ENCODE results near the gene TAS2R4. TPM values are rescaled to one million over a fixed set of nuclear protein-coding genes. Genes with fewer than 3 reads are reported as not detected.
A peak's percentile ranks its signal among the peaks of the same experiment; 100 is the strongest.

The TAS2R4 gene, protein sequence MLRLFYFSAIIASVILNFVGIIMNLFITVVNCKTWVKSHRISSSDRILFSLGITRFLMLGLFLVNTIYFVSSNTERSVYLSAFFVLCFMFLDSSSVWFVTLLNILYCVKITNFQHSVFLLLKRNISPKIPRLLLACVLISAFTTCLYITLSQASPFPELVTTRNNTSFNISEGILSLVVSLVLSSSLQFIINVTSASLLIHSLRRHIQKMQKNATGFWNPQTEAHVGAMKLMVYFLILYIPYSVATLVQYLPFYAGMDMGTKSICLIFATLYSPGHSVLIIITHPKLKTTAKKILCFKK
- total RNA-seq (2014; rRNA removed; shearing (Covaris generic); ENCODE audit: low replicate concordance), result 0.43 and 1.3 TPM in 2 replicates

DNA sequence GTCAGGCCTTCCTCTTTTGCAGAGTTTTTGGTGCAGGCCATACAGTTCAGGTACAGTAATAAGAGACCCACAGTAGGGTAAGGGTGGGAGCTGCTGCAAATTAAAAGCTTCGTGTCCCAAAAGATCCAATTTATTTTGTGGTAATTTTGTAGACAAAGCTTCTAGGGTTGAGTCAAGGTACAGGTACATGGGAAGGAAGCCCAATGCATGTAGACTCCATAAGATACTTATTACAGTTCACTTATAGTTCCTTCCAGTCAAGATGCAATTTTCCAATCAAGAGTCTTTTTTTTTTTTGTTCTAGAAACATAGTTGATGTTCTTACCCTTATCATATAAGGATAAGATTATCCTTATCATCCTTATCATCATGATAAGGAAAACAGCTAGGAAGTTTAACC, at the start of gene TAS2R4:
Gene TAS2R4, plus strand, starts transcription at position 301 of the 400 bp plus-strand sequence. CDS start 1,815 bp downstream, outside the sequence.
- H3K4me2 ChIP-seq (ENCODE audit: low read depth, low read length, poor library complexity, severe bottlenecking), result no peak within 1 kb of the TSS
- no peak for DNase-seq

DNA sequence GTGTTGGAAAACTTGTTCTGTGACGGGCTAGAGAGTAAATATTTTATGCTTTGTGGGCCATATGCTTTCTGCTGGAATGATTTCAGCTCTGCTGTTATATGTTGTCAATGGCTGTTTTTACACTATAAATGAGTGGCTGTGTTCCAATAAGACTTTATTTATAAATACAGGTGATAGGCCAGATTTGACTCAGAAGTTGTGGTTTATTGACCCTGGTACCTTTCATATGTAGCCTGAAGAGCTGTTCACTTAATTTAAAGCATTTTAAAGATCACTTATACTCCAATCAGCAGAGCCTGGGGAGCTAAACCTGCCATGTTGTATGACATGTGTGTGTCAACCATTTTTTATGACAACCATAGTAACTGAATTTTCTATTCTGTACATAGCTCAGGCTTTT, 47.5 kb upstream of the TAS2R4 start:
- Histone ChIP-seq H3K27me3 (ENCODE audit: low read length) (no peaks in the 10 kb centered on the region), H3K4me2 (ENCODE audit: low read depth, low read length, poor library complexity, severe bottlenecking) (no peak overlapping the region), H3K4me1 (ENCODE audit: low read length) (no peaks in the 10 kb centered on the region), H3K9me3 (ENCODE audit: low read length) (no peaks in the 10 kb centered on the region), H3K79me2 (ENCODE audit: low read length) (no peaks in the 10 kb centered on the region), H3K27ac (ENCODE audit: low read length) (no peak overlapping the region), H3K9ac (ENCODE audit: low read length) (no peak overlapping the region), H2AFZ (ENCODE audit: low read length) (no peak overlapping the region), H3K9me2 (replicated peaks; ENCODE audit: insufficient read depth, low read length) (no peaks in the 10 kb centered on the region), H4K20me1 (ENCODE audit: insufficient read depth, low read depth, low read length) (no peaks in the 10 kb centered on the region), H3K4me3 (ENCODE audit: low read length) (no peak overlapping the region), H3K36me3 (ENCODE audit: insufficient read depth, low read length) (no peaks in the 10 kb centered on the region)
- no peak for DNase-seq

More for the DNA sequence above, at the start of gene TAS2R4:
- Histone ChIP-seq H3K36me3 (ENCODE audit: insufficient read depth, low read length) (no peaks in the 10 kb centered on the region), H3K9me3 (ENCODE audit: low read length) (no peaks in the 10 kb centered on the region), H3K27ac (ENCODE audit: low read length) (no peak within 1 kb of the TSS), H4K20me1 (ENCODE audit: insufficient read depth, low read depth, low read length) (no peaks in the 10 kb centered on the region), H3K79me2 (ENCODE audit: low read length) (no peaks in the 10 kb centered on the region), H2AFZ (ENCODE audit: low read length) (no peak within 1 kb of the TSS), H3K4me1 (ENCODE audit: low read length) (no peaks in the 10 kb centered on the region), H3K9me2 (replicated peaks; ENCODE audit: insufficient read depth, low read length) (no peaks in the 10 kb centered on the region), H3K27me3 (ENCODE audit: low read length) (no peaks in the 10 kb centered on the region), H3K9ac (ENCODE audit: low read length) (no peak within 1 kb of the TSS), H3K4me3 (ENCODE audit: low read length) (no peak within 1 kb of the TSS)

DNA sequence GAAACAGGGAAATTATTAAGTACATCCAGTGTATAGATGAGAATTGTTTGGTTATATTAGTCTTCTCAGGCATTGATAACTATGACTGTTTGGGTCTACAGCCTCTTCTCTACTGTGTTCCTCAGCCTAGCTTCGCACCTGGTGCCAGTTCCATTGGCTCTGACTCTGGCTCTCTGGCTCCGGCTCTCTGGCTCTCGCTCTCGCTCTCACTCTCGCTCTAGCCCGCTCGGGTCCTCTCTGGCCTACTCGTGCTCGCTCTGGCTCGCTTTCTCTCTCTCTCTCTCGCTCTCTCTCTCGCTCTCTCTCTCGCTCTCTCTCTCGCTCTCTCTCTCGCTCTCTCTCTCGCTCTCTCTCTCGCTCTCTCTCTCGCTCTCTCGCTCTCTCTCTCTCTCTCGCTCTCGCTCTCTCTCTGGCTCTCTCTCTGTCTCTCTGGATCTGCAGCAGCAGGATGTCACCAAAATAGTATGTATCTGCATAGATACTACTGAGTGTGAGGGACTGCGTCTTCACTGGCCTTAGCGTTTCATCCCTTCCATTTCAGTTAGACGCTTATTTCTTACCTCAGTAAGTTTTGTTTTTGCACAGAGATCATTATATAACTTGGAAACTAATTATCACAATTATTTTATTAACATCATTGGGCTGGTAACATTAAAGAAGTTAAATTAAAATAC, 44.9 kb upstream of the TAS2R4 start:
- Histone ChIP-seq H3K36me3 (ENCODE audit: insufficient read depth, low read length) (no peaks in the 10 kb centered on the region), H3K9ac (ENCODE audit: low read length) (no peak overlapping the region), H3K27me3 (ENCODE audit: low read length) (no peaks in the 10 kb centered on the region), H3K4me2 (ENCODE audit: low read depth, low read length, poor library complexity, severe bottlenecking) (no peak overlapping the region), H3K9me2 (replicated peaks; ENCODE audit: insufficient read depth, low read length) (no peaks in the 10 kb centered on the region), H2AFZ (ENCODE audit: low read length) (no peak overlapping the region), H4K20me1 (ENCODE audit: insufficient read depth, low read depth, low read length) (no peaks in the 10 kb centered on the region), H3K4me1 (ENCODE audit: low read length) (peaks cover under 1% of the 10 kb centered on the region; the same call in 1 of the 2 replicates), H3K4me3 (ENCODE audit: low read length) (no peak overlapping the region), H3K27ac (ENCODE audit: low read length) (no peak overlapping the region), H3K9me3 (ENCODE audit: low read length) (no peaks in the 10 kb centered on the region), H3K79me2 (ENCODE audit: low read length) (no peaks in the 10 kb centered on the region)
- DNase-seq, result no peak

DNA sequence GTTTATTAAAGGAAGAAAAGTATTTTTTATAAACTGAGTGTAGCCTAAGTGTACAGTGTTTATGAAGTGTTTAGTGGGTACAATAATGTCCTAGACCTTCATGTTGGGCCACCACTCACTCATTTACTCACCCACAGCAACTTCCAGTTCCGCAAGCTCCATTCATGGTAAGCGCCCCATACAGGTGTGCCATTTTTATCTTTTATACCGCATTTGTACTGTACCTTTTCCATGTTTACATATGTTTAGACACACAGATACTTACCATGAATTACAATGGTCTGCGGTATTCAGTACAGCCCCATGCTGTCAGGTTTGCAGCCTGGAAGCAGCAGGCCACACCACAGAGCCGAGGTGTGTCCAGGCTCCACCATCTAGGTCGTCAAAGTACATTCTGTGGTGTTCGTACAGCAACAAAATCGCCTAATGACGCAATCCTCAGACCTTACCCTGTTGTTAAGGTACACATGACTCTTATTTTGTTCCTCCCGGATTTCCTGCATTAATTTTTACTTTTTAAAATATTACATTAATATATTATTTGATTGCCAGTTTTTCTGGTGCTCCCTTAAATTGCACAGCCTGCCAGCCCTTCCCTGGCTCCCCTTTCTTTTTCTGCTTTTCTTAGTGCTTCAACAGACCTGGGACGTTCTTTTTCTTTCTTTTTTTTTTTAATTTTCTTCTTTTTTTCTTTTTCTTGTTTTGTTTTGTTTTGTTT, 39.2 kb upstream of the TAS2R4 start:
- peak overlapping the region; percentile 95 for H2AFZ ChIP-seq (ENCODE audit: low read length)
- no peaks in the 10 kb centered on the region for H3K9me2 ChIP-seq (replicated peaks; ENCODE audit: insufficient read depth, low read length)
- peak overlapping the region; percentile 71 for H3K4me3 ChIP-seq (ENCODE audit: low read length)
- peaks cover 22% of the 10 kb centered on the region for H3K4me1 ChIP-seq (ENCODE audit: low read length)
- peak overlapping the region; percentile 88 for H3K4me2 ChIP-seq (ENCODE audit: low read depth, low read length, poor library complexity, severe bottlenecking)
- DNase-seq, result peak; percentile 61
- H3K9ac ChIP-seq (ENCODE audit: low read length), result peak overlapping the region; percentile 72
- H3K27me3 ChIP-seq (ENCODE audit: low read length), result no peaks in the 10 kb centered on the region
- peak overlapping the region; percentile 79 for H3K27ac ChIP-seq (ENCODE audit: low read length)
- H3K9me3 ChIP-seq (ENCODE audit: low read length), result no peaks in the 10 kb centered on the region
- peaks cover 45% of the 10 kb centered on the region for H3K79me2 ChIP-seq (ENCODE audit: low read length)
- peaks cover 31% of the 10 kb centered on the region for H3K36me3 ChIP-seq (ENCODE audit: insufficient read depth, low read length)
- H4K20me1 ChIP-seq (ENCODE audit: insufficient read depth, low read depth, low read length), result no peaks in the 10 kb centered on the region

DNA sequence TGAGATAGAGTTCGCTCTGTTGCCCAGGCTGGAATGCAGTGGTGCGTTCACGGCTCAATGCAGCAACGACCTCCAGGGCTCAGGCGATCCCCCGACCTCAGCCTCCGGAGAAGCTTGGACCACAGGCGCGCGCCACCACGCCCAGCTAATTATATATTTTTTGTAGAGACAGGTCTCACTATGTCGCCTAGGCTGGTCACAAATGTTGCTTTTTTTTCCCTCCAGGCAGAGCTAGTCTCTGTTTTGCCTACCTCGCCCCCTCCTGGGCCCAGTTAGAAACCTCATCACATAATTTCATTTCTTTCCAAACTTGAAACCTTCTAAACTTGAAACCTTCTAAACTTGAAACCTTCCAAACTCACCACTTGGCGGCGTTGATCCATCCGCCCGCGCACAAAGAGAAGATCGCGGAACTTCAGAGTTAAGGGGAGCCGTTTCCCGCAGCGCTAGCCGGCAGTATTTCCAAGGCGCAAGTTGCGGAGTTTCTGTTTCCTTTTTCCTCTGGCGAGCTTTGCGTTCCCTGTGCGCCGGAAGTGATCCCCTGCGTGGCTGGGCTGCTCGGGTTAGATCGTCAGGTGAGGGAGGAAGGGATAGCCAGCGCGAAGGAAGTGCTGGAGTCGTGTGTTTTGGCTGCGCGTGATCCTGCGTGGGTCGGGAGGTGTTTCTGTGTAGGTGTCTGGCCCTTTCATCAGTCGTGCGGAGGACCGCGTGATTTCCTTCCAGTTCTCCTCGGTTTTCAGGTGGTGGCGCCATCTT, 38.5 kb upstream of the TAS2R4 start, which contains the start of gene SSBP1:
Gene SSBP1, plus strand, starts transcription at position 523 of the 756 bp plus-strand sequence. CDS start 809 bp downstream, outside the sequence.
- Histone ChIP-seq H3K9ac (ENCODE audit: low read length) (peak within 1 kb of the TSS; percentile 72), H3K4me3 (ENCODE audit: low read length) (peak within 1 kb of the TSS; percentile 71), H3K9me2 (replicated peaks; ENCODE audit: insufficient read depth, low read length) (no peaks in the 10 kb centered on the region), H3K27ac (ENCODE audit: low read length) (peak within 1 kb of the TSS; percentile 79), H3K4me1 (ENCODE audit: low read length) (peaks cover 22% of the 10 kb centered on the region), H3K9me3 (ENCODE audit: low read length) (no peaks in the 10 kb centered on the region), H2AFZ (ENCODE audit: low read length) (peak within 1 kb of the TSS; percentile 95), H3K27me3 (ENCODE audit: low read length) (no peaks in the 10 kb centered on the region), H3K4me2 (ENCODE audit: low read depth, low read length, poor library complexity, severe bottlenecking) (peak within 1 kb of the TSS; percentile 88), H3K36me3 (ENCODE audit: insufficient read depth, low read length) (peaks cover 34% of the 10 kb centered on the region), H4K20me1 (ENCODE audit: insufficient read depth, low read depth, low read length) (no peaks in the 10 kb centered on the region), H3K79me2 (ENCODE audit: low read length) (peaks cover 47% of the 10 kb centered on the region)
- peak; percentile 99 for DNase-seq

DNA sequence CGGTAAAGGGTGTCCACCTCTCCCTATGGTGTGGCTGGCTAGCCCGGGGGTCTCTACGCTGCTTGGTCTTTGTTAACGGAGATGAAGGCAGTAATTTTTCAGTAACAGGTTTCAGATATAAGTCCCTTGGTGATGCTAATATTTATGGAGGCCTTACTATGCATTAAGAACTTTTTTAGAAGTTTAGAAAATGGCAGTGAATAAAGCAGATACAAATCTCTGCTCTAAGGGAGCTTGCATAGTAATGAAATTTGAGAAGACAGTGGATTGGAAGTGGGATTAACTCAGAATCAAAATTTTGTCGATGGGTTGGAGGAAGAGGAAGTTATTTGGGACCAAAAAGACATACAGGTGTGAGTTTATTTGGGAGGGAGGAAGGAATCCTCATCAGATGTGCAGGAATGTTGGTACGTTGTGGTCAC, 37.9 kb upstream of the TAS2R4 start:
- H3K9me3 ChIP-seq (ENCODE audit: low read length), result no peaks in the 10 kb centered on the region
- H3K9ac ChIP-seq (ENCODE audit: low read length), result peak overlapping the region; percentile 72
- no peak overlapping the region for H2AFZ ChIP-seq (ENCODE audit: low read length)
- H3K27me3 ChIP-seq (ENCODE audit: low read length), result no peaks in the 10 kb centered on the region
- H3K4me1 ChIP-seq (ENCODE audit: low read length), result peaks cover 22% of the 10 kb centered on the region
- H3K36me3 ChIP-seq (ENCODE audit: insufficient read depth, low read length), result peaks cover 40% of the 10 kb centered on the region
- H3K27ac ChIP-seq (ENCODE audit: low read length), result peak overlapping the region; percentile 40
- H4K20me1 ChIP-seq (ENCODE audit: insufficient read depth, low read depth, low read length), result no peaks in the 10 kb centered on the region
- H3K9me2 ChIP-seq (replicated peaks; ENCODE audit: insufficient read depth, low read length), result no peaks in the 10 kb centered on the region
- H3K79me2 ChIP-seq (ENCODE audit: low read length), result peaks cover 53% of the 10 kb centered on the region
- peak overlapping the region; percentile 71 for H3K4me3 ChIP-seq (ENCODE audit: low read length)
- DNase-seq, result no peak
- peak overlapping the region; percentile 85 for H3K4me2 ChIP-seq (ENCODE audit: low read depth, low read length, poor library complexity, severe bottlenecking)

DNA sequence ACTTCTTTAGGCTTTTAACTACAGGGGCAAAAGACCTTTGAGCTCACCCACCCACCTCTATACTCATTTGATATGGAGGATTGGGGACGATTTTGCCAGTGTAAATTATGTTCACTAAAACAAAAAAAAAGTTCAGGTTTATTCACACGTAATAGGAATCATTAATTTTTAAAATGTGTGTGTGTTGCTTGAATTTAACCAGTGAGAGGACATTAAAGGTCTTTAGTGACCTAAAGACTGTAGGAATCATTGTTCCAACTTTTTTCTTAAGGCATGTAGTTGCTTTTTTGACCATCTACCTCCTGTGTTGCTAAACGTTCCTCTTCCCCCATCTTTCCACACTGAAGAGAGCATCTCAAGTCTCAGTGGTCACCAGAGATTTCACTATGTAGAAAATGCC, 37.2 kb upstream of the TAS2R4 start:
- peak overlapping the region; percentile 71 for H3K4me3 ChIP-seq (ENCODE audit: low read length)
- H3K4me2 ChIP-seq (ENCODE audit: low read depth, low read length, poor library complexity, severe bottlenecking), result peak overlapping the region; percentile 85
- H3K36me3 ChIP-seq (ENCODE audit: insufficient read depth, low read length), result peaks cover 46% of the 10 kb centered on the region
- peak overlapping the region; percentile 72 for H3K9ac ChIP-seq (ENCODE audit: low read length)
- peak overlapping the region; percentile 40 for H3K27ac ChIP-seq (ENCODE audit: low read length)
- H2AFZ ChIP-seq (ENCODE audit: low read length), result no peak overlapping the region
- no peaks in the 10 kb centered on the region for H3K9me2 ChIP-seq (replicated peaks; ENCODE audit: insufficient read depth, low read length)
- peaks cover 58% of the 10 kb centered on the region for H3K79me2 ChIP-seq (ENCODE audit: low read length)
- no peaks in the 10 kb centered on the region for H3K9me3 ChIP-seq (ENCODE audit: low read length)
- H3K4me1 ChIP-seq (ENCODE audit: low read length), result peaks cover 22% of the 10 kb centered on the region
- H3K27me3 ChIP-seq (ENCODE audit: low read length), result no peaks in the 10 kb centered on the region
- DNase-seq, result no peak
- no peaks in the 10 kb centered on the region for H4K20me1 ChIP-seq (ENCODE audit: insufficient read depth, low read depth, low read length)

All from Karpas-422 (cell line).